HG02759 (cell line): ENCODE measurements around the gene FALEC.

ENCODE experiments used
- ATAC-seq: cut with Tn5 transposase; IDR thresholded peaks from one replicate; pipeline ENCODE4 v1.9.1; 2021; ENCODE audit warnings: mild to moderate bottlenecking, moderate library complexity; ENCODE audit not compliant: unreplicated experiment

FALEC gene

GRCh38 chr1:150511985-150512660 lies 3.4 kb upstream of the FALEC start:
- ATAC-seq = no peak

GRCh38 chr1:150512846-150513245 lies 2.7 kb upstream of the FALEC start:
- ATAC-seq = no peak

GRCh38 chr1:150513351-150513791 lies 2.2 kb upstream of the FALEC start:
- no peak for ATAC-seq

GRCh38 chr1:150514260-150514659 lies 1.3 kb upstream of the FALEC start:
- no peak for ATAC-seq

- peak; percentile 10 for ATAC-seq
Measured at GRCh38 chr1:150514913-150515327, 632 bp upstream of the FALEC start.

GRCh38 chr1:150516050-150516591 lies 569 bp downstream of the FALEC start:
- ATAC-seq = no peak

GRCh38 chr1:150516616-150517015 lies 1.1 kb downstream of the FALEC start:
- no peak for ATAC-seq

- no peak for ATAC-seq
Measured at GRCh38 chr1:150521196-150521968, 5.8 kb downstream of the FALEC start.

GRCh38 chr1:150525348-150525747 lies 9.8 kb downstream of the FALEC start:
- ATAC-seq = no peak

GRCh38 chr1:150528196-150528595 lies 12.6 kb downstream of the FALEC start:
- ATAC-seq = no peak

- ATAC-seq = no peak
Measured at GRCh38 chr1:150529017-150529416, 13.5 kb downstream of the FALEC start.

- no peak for ATAC-seq
Measured at GRCh38 chr1:150530491-150531159, 15.1 kb downstream of the FALEC start.

- no peak for ATAC-seq
Measured at GRCh38 chr1:150532860-150533259, 17.3 kb downstream of the FALEC start.

GRCh38 chr1:150534002-150534401 lies 18.4 kb downstream of the FALEC start:
- no peak for ATAC-seq

- ATAC-seq = no peak
Measured at GRCh38 chr1:150535511-150536287, 20.1 kb downstream of the FALEC start.

GRCh38 chr1:150536836-150537731 lies 21.5 kb downstream of the FALEC start:
- no peak for ATAC-seq

GRCh38 chr1:150537732-150538684 lies 22.5 kb downstream of the FALEC start:
- no peak for ATAC-seq

- no peak for ATAC-seq
Measured at GRCh38 chr1:150543500-150544143, 28.1 kb downstream of the FALEC start.
